ENCODE measurements around the gene LEFTY2. TPM values are rescaled to one million over a fixed set of nuclear protein-coding genes. Genes with fewer than 3 reads are reported as not detected.

The LEFTY2 gene
- total and polyA plus RNA-seq, 4 donors: 0.11 to 0.52 (median 0.35) TPM

DNA sequence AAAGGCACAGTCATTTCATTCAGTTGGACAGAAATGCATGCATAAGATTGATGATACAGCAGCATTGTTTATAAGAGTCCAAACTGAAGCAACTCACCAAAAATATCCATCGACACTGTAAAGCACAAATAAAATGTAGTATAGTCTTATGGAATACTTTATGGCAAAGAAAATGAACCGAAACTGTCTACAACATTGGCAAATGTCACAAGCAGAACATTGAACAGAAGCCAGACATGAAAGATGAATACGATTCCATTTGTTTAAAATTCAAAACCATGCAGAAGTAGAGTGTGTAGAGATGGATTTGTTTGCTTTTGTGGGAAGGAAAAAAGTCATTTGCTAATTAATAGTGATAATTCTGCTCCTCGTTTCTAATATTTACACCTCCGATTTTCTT, 44.5 kb downstream of the LEFTY2 start:
- WGBS, 2 donors: 81 to 83% methylated on average over 5 of the region's 5 CpGs
- peaks cover 0 to 16% (median 4%) of the 10 kb centered on the region in 5 donors for H3K4me1 ChIP-seq (ENCODE audit: control insufficient read depth in 5 of 5, insufficient read depth in 5 of 5, low read length in 5 of 5)
- ATAC-seq (ENCODE audit: insufficient read depth, low FRiP score): no peak
- no peak overlapping the region for H3K9ac ChIP-seq (ENCODE audit: insufficient read depth in 1 of 2, low read length in 2 of 2)
- no peaks in the 10 kb centered on the region for H3K36me3 ChIP-seq (ENCODE audit: control insufficient read depth in 4 of 4, insufficient read depth in 4 of 4, low read length in 4 of 4)
- H3K9me3 ChIP-seq (ENCODE audit: control insufficient read depth in 4 of 4, insufficient read depth in 3 of 4, low read length in 3 of 4): no peaks in the 10 kb centered on the region
- H3K27me3 ChIP-seq (ENCODE audit: control insufficient read depth in 3 of 3, insufficient read depth in 3 of 3, low read length in 2 of 3): no peaks in the 10 kb centered on the region
- TF ChIP-seq, protein P1, sequence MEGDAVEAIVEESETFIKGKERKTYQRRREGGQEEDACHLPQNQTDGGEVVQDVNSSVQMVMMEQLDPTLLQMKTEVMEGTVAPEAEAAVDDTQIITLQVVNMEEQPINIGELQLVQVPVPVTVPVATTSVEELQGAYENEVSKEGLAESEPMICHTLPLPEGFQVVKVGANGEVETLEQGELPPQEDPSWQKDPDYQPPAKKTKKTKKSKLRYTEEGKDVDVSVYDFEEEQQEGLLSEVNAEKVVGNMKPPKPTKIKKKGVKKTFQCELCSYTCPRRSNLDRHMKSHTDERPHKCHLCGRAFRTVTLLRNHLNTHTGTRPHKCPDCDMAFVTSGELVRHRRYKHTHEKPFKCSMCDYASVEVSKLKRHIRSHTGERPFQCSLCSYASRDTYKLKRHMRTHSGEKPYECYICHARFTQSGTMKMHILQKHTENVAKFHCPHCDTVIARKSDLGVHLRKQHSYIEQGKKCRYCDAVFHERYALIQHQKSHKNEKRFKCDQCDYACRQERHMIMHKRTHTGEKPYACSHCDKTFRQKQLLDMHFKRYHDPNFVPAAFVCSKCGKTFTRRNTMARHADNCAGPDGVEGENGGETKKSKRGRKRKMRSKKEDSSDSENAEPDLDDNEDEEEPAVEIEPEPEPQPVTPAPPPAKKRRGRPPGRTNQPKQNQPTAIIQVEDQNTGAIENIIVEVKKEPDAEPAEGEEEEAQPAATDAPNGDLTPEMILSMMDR (IDR thresholded peaks at IDR 0.05; ENCODE audit: control extremely low read depth, extremely low read depth): no peak
- no peak for DNase-seq
- H3K27ac ChIP-seq (ENCODE audit: low read depth in 1 of 2, low read length in 1 of 2): no peak overlapping the region
- H3K4me3 ChIP-seq: no peak overlapping the region

DNA sequence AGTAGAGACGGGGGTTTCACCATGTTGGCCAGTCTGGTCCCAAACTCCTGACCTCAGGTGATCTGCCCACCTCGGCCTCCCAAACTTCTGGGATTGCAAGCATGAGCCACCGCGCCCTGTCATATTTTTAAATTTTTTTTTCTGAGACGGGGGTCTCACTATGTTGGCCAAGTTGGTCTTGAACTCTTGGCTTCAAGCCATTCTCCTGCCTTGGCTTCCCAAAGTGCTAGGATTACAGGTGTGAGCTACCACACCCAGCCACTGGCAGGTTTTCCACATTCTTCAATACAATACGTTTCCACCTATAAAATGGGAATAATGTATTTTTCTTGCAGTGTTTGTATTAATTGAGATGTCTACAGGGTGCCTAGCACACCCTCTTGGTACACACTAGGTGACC, 48.7 kb downstream of the LEFTY2 start:
- peaks cover 0 to 46% (median 10%) of the 10 kb centered on the region in 5 donors for H3K4me1 ChIP-seq (ENCODE audit: control insufficient read depth in 5 of 5, insufficient read depth in 5 of 5, low read length in 5 of 5)
- WGBS, 2 donors: 89 to 96% methylated on average over 6 of the region's 6 CpGs

DNA sequence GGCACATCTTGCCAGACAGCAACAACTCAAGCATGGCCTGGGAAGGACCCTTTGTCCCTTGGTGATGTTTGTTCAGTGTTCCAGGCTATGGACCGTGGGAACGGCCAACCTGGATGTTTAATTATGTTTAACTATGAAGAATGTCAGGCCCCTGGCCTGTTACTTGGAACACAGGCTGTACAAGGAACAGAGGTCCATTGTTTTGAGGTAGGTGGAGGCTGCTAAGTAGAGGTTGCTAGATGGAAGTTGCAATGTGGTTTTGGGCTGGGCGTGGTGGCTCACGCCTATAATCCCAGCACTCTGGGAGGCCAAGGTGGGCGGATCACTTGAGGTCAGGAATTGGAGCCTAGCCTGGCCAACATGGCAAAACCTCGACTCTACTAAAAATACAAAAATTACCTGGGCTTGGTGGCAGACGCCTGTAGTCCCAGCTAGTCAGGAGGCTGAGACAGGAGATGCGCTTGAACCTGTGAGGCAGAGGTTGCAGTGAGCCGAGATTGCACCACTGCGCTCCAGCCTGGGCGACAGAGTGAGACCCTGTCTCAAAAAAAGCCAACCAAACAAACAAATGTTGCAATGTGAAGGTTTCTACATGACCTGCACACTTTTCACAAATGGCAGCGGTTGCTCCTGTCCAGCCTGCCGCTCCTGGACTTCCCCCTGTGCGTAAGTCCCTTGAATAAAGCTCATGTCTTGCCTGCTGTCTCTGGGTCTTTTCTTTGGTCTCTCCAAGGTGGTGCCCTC, 49.6 kb downstream of the LEFTY2 start:
- WGBS, 2 donors: 86 to 93% methylated on average over 14 of the region's 14 CpGs
- H3K36me3 ChIP-seq (ENCODE audit: control insufficient read depth in 4 of 4, insufficient read depth in 4 of 4, low read length in 4 of 4): no peaks in the 10 kb centered on the region
- H3K27ac ChIP-seq (ENCODE audit: low read depth in 1 of 2, low read length in 1 of 2): no peak overlapping the region
- no peak overlapping the region for H3K9ac ChIP-seq (ENCODE audit: insufficient read depth in 1 of 2, low read length in 2 of 2)
- no peaks in the 10 kb centered on the region for H3K27me3 ChIP-seq (ENCODE audit: control insufficient read depth in 3 of 3, insufficient read depth in 3 of 3, low read length in 2 of 3)
- no peak overlapping the region for H3K4me3 ChIP-seq
- no peaks in the 10 kb centered on the region for H3K9me3 ChIP-seq (ENCODE audit: control insufficient read depth in 4 of 4, insufficient read depth in 3 of 4, low read length in 3 of 4)
- peaks cover 0 to 37% (median 10%) of the 10 kb centered on the region in 5 donors for H3K4me1 ChIP-seq (ENCODE audit: control insufficient read depth in 5 of 5, insufficient read depth in 5 of 5, low read length in 5 of 5)
- ATAC-seq (ENCODE audit: insufficient read depth, low FRiP score): no peak
- no peak for DNase-seq
- TF ChIP-seq, protein P1 (IDR thresholded peaks at IDR 0.05; ENCODE audit: control extremely low read depth, extremely low read depth): no peak

More for the DNA sequence above, 48.7 kb downstream of the LEFTY2 start:
- no peaks in the 10 kb centered on the region for H3K27me3 ChIP-seq (ENCODE audit: control insufficient read depth in 3 of 3, insufficient read depth in 3 of 3, low read length in 2 of 3)
- no peaks in the 10 kb centered on the region for H3K36me3 ChIP-seq (ENCODE audit: control insufficient read depth in 4 of 4, insufficient read depth in 4 of 4, low read length in 4 of 4)
- H3K4me3 ChIP-seq: no peak overlapping the region
- H3K9ac ChIP-seq (ENCODE audit: insufficient read depth in 1 of 2, low read length in 2 of 2): no peak overlapping the region
- H3K9me3 ChIP-seq (ENCODE audit: control insufficient read depth in 4 of 4, insufficient read depth in 3 of 4, low read length in 3 of 4): no peaks in the 10 kb centered on the region
- ATAC-seq (ENCODE audit: insufficient read depth, low FRiP score) (no peak), DNase-seq (no peak)
- TF ChIP-seq, protein P1 (IDR thresholded peaks at IDR 0.05; ENCODE audit: control extremely low read depth, extremely low read depth): no peak
- no peak overlapping the region for H3K27ac ChIP-seq (ENCODE audit: low read depth in 1 of 2, low read length in 1 of 2)

Measured in lung (tissue), 12 donors.